SJSA1 (cell line): ENCODE measurements around the gene RANGAP1. TPM values are rescaled to one million over a fixed set of nuclear protein-coding genes. Genes with fewer than 3 reads are reported as not detected.

Experiments
- DNase-seq, 2 experiments: peaks; one replicate each; pipeline ENCODE4 v3.0.0-alpha.2; 2015 to 2020; ENCODE audit warnings: low spot score in 2 of 2, low read depth in 1 of 2
- H3K27ac ChIP-seq: fragments of 250-450 bp; sonication (Bioruptor Pico); 2 replicates; pipeline ENCODE4 v1.5.1; 2020; ENCODE audit warnings: mild to moderate bottlenecking, moderate library complexity
- H3K27me3 ChIP-seq: fragments of 250-450 bp; sonication (Bioruptor Pico); replicated peaks from 2 replicates; pipeline ENCODE4 v1.5.1; 2020; ENCODE audit warnings: mild to moderate bottlenecking, moderate library complexity
- H3K36me3 ChIP-seq: fragments of 250-450 bp; sonication (Bioruptor Pico); 2 replicates; pipeline ENCODE4 v1.5.1; 2020; ENCODE audit warnings: mild to moderate bottlenecking
- H3K4me1 ChIP-seq: fragments of 250-450 bp; sonication (Bioruptor Pico); replicated peaks from 2 replicates; pipeline ENCODE4 v1.6.1; 2021; ENCODE audit warnings: mild to moderate bottlenecking
- H3K4me3 ChIP-seq: fragments of 250-450 bp; sonication (Bioruptor Pico); 2 replicates; pipeline ENCODE4 v1.5.1; 2020; ENCODE audit warnings: mild to moderate bottlenecking
- H3K9me3 ChIP-seq: fragments of 250-450 bp; sonication (Bioruptor Pico); replicated peaks from 2 replicates; pipeline ENCODE4 v1.5.1; 2020; ENCODE audit warnings: mild to moderate bottlenecking
- total RNA-seq: library from RNA; depleted of rRNA; stranded (reverse); fragments of >200 nt; shearing (Covaris generic); gene quantifications from 2 replicates; pipeline ENCODE4 v1.2.3, GENCODE V29; 2014; rRNA removed

Gene RANGAP1
- 172 and 201 TPM in 2 replicates for total RNA-seq

DNA sequence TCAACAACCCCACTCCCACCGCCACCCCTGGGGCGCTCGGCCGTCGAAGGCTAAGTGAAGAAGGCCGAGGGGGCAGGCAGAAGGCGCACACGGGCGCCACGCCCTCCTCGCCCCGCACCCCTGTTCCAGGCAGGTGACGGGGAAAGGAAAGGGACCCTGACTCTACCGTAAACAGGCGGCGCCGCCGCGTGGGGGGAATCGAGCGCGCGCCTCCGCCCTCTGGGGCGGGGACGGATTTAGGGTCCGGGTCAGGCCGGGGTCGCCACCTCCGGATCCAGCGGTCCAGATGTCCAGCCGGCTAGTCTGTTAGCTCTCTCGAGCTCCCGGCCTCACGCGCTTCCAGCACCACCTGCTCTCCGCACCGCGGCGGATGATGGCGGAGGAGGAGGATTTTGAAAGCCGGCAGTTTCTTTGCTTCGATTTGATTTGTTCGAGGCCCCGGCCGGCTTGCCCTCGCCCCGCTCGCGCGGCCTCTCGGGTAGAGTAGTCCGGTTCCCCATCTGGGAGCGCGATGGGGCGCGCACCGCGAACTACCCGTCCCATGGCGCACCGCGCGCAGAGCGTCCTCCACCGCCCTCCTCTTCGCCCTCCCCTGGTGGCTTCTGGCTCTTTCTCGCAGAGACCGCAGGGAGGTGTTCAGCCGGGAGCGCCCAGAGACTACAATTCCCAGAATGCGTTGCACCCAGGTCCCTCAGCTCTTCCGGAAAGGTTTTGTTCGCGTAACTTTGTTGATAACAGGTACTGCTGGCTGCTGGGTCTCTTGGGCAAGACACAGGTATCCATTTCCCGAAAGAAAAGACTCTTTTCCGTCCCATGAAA is at the start of gene RANGAP1:
RANGAP1 (minus strand) TSS at position 368 of the 819 bp plus-strand sequence. CDS start 5,143 bp downstream, outside the sequence.
- Histone ChIP-seq H3K4me1 (peaks cover 67% of the 10 kb centered on the region), H3K9me3 (no peaks in the 10 kb centered on the region), H3K27ac (peak within 1 kb of the TSS; percentile 92), H3K36me3 (peaks cover 49% of the 10 kb centered on the region), H3K4me3 (peak within 1 kb of the TSS; percentile 78), H3K27me3 (no peaks in the 10 kb centered on the region)
- DNase-seq = peak; percentile 98 to 99

DNA sequence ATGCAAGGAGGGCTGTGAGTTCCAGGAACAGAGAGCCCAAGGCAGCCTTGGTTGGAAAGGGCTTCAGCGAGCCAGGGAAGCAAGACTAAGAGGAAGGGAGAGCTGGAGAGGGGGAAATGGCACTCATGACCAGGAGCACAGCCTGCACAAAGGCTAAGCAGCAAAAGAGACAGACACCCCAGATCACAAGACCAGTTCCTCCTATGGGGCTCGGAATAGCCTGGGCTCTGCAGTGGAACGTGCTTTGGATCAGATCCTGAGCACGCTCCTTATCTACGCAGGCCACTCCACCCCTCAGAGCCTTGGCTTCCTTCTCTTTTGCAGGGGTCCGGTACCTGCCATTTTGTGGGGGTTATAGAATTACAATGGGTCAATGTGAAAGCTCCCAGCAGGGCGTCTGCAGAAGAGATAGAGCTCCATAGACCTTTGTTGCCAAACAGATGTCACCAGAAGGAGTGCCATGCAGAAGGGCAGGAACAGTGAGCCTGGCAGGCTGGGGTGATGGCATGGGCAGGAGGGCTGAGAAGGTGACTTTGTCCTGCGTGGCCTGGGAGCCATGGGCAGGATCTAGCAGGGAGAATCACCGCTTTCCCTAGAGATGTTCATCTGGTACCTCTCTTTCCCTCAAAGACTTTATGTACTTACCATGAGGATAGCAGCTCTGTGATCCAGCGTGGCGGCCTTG is 49.1 kb upstream of the RANGAP1 start:
- Histone ChIP-seq H3K27ac (no peak overlapping the region), H3K36me3 (peaks cover 84% of the 10 kb centered on the region), H3K4me1 (peaks cover 4% of the 10 kb centered on the region), H3K27me3 (no peaks in the 10 kb centered on the region), H3K4me3 (no peak overlapping the region), H3K9me3 (no peaks in the 10 kb centered on the region)
- no peak for DNase-seq

GRCh38 chr22:41334215-41334614 is 48.2 kb upstream of the RANGAP1 start:
- no peaks in the 10 kb centered on the region for H3K9me3 ChIP-seq
- H3K4me1 ChIP-seq = no peaks in the 10 kb centered on the region
- H3K36me3 ChIP-seq = peaks cover 84% of the 10 kb centered on the region
- H3K4me3 ChIP-seq = no peak overlapping the region
- H3K27ac ChIP-seq = no peak overlapping the region
- DNase-seq = no peak
- H3K27me3 ChIP-seq = no peaks in the 10 kb centered on the region

- Histone ChIP-seq H3K27ac (no peak overlapping the region), H3K4me1 (no peaks in the 10 kb centered on the region), H3K36me3 (peaks cover 84% of the 10 kb centered on the region), H3K9me3 (no peaks in the 10 kb centered on the region), H3K4me3 (no peak overlapping the region), H3K27me3 (no peaks in the 10 kb centered on the region)
- no peak for DNase-seq
These were observed 47.8 kb upstream of the RANGAP1 start for GRCh38 chr22:41333806-41334205.

GRCh38 chr22:41332217-41332939 is 46.4 kb upstream of the RANGAP1 start:
- Histone ChIP-seq H3K27me3 (no peaks in the 10 kb centered on the region), H3K36me3 (peaks cover 89% of the 10 kb centered on the region), H3K4me1 (no peaks in the 10 kb centered on the region), H3K27ac (no peak overlapping the region), H3K4me3 (no peak overlapping the region), H3K9me3 (no peaks in the 10 kb centered on the region)
- DNase-seq = no peak

- DNase-seq = no peak
- no peak overlapping the region for H3K4me3 ChIP-seq
- peaks cover 93% of the 10 kb centered on the region for H3K36me3 ChIP-seq
- H3K4me1 ChIP-seq = no peaks in the 10 kb centered on the region
- no peaks in the 10 kb centered on the region for H3K9me3 ChIP-seq
- H3K27ac ChIP-seq = no peak overlapping the region
- H3K27me3 ChIP-seq = no peaks in the 10 kb centered on the region
These were observed 44.2 kb upstream of the RANGAP1 start for GRCh38 chr22:41330169-41330568.

GRCh38 chr22:41327124-41327523 is 41.1 kb upstream of the RANGAP1 start:
- H3K9me3 ChIP-seq = no peaks in the 10 kb centered on the region
- H3K27me3 ChIP-seq = no peaks in the 10 kb centered on the region
- peaks cover 92% of the 10 kb centered on the region for H3K36me3 ChIP-seq
- DNase-seq = no peak
- H3K4me3 ChIP-seq = no peak overlapping the region
- no peaks in the 10 kb centered on the region for H3K4me1 ChIP-seq
- H3K27ac ChIP-seq = no peak overlapping the region

DNA sequence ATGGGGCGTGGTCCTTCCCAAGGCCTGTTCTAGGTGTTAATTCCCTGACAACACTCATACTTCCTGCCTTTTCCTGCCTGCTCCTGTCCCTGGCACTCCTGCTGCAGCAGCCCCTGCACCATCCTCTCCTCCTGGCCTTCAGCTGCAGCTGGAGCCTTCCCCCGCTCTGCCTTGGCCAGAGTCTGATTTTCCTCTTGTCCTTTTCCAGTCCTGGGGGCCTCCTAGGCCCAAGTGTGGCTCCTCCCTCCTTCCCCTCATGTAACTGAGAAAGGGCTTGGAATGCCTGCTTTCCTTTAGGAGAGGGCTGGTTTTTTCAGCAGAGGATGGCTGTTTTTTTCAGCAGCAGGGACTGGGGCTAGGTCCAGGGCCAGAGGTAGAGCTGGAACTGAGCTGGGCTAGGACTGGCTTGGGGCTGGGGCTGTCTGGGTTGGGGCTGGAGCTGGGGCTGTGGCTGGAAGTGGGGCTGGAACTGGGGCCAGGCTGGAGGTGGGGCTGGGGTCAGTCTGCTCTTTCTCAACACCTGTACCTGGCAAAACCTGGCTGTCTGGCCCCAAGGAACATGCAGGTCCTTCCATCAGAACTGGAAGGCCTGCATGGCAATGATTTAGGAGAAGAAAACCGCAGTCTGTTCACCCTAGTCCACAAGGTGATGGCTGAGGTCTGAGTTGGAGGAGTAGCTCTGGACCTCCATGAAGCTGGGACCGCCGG is 39.0 kb upstream of the RANGAP1 start:
- no peaks in the 10 kb centered on the region for H3K4me1 ChIP-seq
- DNase-seq = no peak
- no peaks in the 10 kb centered on the region for H3K9me3 ChIP-seq
- no peak overlapping the region for H3K4me3 ChIP-seq
- no peaks in the 10 kb centered on the region for H3K27me3 ChIP-seq
- H3K36me3 ChIP-seq = peaks cover 89% of the 10 kb centered on the region
- no peak overlapping the region for H3K27ac ChIP-seq

DNA sequence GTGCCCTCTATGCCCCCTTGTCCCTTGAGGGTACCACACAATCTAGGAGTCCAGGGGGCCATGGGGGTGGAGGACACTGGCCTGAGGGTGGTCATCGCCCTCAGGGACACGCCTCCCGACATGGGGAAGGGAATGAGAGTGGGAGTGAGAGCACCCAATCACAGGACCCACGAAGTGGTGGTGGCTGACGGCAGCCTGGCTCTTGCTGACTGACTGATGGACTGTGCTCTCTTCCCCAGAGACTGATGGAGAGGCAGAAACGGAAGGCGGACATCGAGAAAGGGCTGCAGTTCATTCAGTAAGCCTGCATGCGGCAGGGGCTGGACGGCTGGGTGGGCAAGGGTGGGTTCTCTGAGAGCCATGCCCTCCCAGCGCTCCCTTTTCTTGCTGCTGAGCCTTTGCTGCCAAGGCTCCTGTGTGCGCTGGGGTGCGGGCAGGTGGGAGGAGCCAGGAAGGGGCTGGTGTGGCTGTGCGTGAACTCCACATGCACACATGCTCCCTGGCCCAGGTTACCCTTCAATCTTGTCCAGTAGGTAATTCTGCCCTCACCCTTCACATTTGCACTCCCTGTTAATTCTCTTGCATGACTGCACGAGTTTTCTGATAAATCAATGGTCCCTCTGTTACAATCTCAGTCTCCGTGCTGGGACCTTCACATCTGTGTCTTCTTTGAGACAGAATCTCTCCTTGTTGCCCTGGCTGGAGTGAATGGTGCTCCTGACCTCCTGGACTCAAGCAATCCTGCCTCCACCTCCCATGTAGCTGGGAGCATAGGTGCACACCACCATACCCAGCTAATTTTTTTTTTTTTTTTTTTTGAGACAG is 34.6 kb upstream of the RANGAP1 start:
- H3K9me3 ChIP-seq = no peaks in the 10 kb centered on the region
- no peaks in the 10 kb centered on the region for H3K27me3 ChIP-seq
- DNase-seq = no peak
- H3K27ac ChIP-seq = no peak overlapping the region
- H3K4me1 ChIP-seq = no peaks in the 10 kb centered on the region
- H3K36me3 ChIP-seq = peaks cover 77% of the 10 kb centered on the region
- H3K4me3 ChIP-seq = no peak overlapping the region

GRCh38 chr22:41315586-41315985 is 29.6 kb upstream of the RANGAP1 start:
- no peaks in the 10 kb centered on the region for H3K27me3 ChIP-seq
- H3K4me1 ChIP-seq = peaks cover 11% of the 10 kb centered on the region
- 0 out of 2 replicates have a peak, but pooled peaks cover 3% of the 10 kb centered on the region for H3K9me3 ChIP-seq
- DNase-seq = no peak
- H3K4me3 ChIP-seq = no peak overlapping the region
- H3K27ac ChIP-seq = no peak overlapping the region
- peaks cover 47% of the 10 kb centered on the region for H3K36me3 ChIP-seq

GRCh38 chr22:41314821-41315220 is 28.8 kb upstream of the RANGAP1 start:
- Histone ChIP-seq H3K4me3 (no peak overlapping the region), H3K4me1 (peaks cover 11% of the 10 kb centered on the region), H3K36me3 (peaks cover 48% of the 10 kb centered on the region), H3K27ac (no peak overlapping the region), H3K9me3 (0 out of 2 replicates have a peak, but pooled peaks cover 3% of the 10 kb centered on the region), H3K27me3 (no peaks in the 10 kb centered on the region)
- DNase-seq = no peak

- Histone ChIP-seq H3K9me3 (0 out of 2 replicates have a peak, but pooled peaks cover 3% of the 10 kb centered on the region), H3K27ac (no peak overlapping the region), H3K27me3 (no peaks in the 10 kb centered on the region), H3K4me1 (peaks cover 20% of the 10 kb centered on the region), H3K36me3 (peaks cover 50% of the 10 kb centered on the region), H3K4me3 (no peak overlapping the region)
- DNase-seq = no peak
These were observed 25.5 kb upstream of the RANGAP1 start for GRCh38 chr22:41311487-41311886.
